HL-60 (cell line): Measurements from ENCODE around the gene SMAD2.

Source experiments
- CTCF ChIP-seq: IDR thresholded peaks from one replicate; pipeline ENCODE4 v1.5.1; 2011; ENCODE audit warnings: low read length, control low read depth, inconsistent platforms; ENCODE audit not compliant: insufficient read depth
- GABPA ChIP-seq: IDR thresholded peaks from 2 replicates; pipeline ENCODE4 v1.6.1; 2012; ENCODE audit warnings: low read depth

DNA sequence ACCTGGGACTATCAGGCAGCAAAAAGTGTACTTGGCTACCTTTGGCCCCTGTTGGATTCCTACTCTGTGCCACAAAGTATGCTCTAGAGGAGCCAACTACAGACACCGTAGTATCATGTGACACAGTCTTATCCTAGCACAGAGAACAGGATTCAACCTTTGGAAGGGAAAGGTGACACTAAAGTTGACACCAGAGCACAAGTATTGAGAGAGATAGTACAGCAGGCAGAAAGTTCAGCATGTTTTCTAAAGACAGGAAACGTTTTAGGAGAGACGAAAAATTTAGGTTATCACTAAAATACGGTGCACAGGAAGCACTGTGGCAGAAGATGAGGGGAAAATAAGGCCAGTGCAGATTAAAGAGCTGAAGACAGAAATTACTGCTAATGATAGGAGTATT, 18.6 kb downstream of the SMAD2 start:
- TF ChIP-seq GABPA (no peak), CTCF (no peak)
